ENCODE data around the gene SUMO4.

Gene SUMO4

GRCh38 chr6:149362289-149362688 is 37.8 kb upstream of the SUMO4 start:
- no peak for DNase-seq (ENCODE audit: low read depth)

GRCh38 chr6:149363154-149363553 is 36.9 kb upstream of the SUMO4 start:
- TF ChIP-seq POLR2A (IDR thresholded peaks at IDR 0.05; ENCODE audit: extremely low read depth, insufficient read length) (no peak), MYC (IDR thresholded peaks at IDR 0.05; ENCODE audit: low read depth, low read length) (no peak), MAX (IDR thresholded peaks at IDR 0.05; ENCODE audit: low read depth, low read length) (no peak), CTCF (IDR thresholded peaks at IDR 0.05; ENCODE audit: low read depth, low read length) (no peak)
- H3K4me3 ChIP-seq (ENCODE audit: low read depth, low read length), result no peak overlapping the region
- no peak for DNase-seq (ENCODE audit: low read depth)

More at GRCh38 chr6:149362289-149362688, 37.8 kb upstream of the SUMO4 start:
- H3K4me3 ChIP-seq (ENCODE audit: low read depth, low read length), result no peak overlapping the region
- TF ChIP-seq POLR2A (IDR thresholded peaks at IDR 0.05; ENCODE audit: extremely low read depth, insufficient read length) (no peak), MYC (IDR thresholded peaks at IDR 0.05; ENCODE audit: low read depth, low read length) (no peak), MAX (IDR thresholded peaks at IDR 0.05; ENCODE audit: low read depth, low read length) (no peak)

- DNase-seq (ENCODE audit: low read depth), result no peak
- no peak for TF ChIP-seq MAX (IDR thresholded peaks at IDR 0.05; ENCODE audit: low read depth, low read length)
- no peak for TF ChIP-seq POLR2A (IDR thresholded peaks at IDR 0.05; ENCODE audit: extremely low read depth, insufficient read length)
- no peak for TF ChIP-seq CTCF (IDR thresholded peaks at IDR 0.05; ENCODE audit: low read depth, low read length)
- no peak for TF ChIP-seq MYC (IDR thresholded peaks at IDR 0.05; ENCODE audit: low read depth, low read length)
- no peak overlapping the region for H3K4me3 ChIP-seq (ENCODE audit: low read depth, low read length)
Measured at GRCh38 chr6:149364557-149364956, 35.5 kb upstream of the SUMO4 start.

GRCh38 chr6:149365197-149365596 is 34.9 kb upstream of the SUMO4 start:
- H3K4me3 ChIP-seq (ENCODE audit: low read depth, low read length), result no peak overlapping the region
- no peak for DNase-seq (ENCODE audit: low read depth)
- no peak for TF ChIP-seq MAX (IDR thresholded peaks at IDR 0.05; ENCODE audit: low read depth, low read length)

- H3K4me3 ChIP-seq (ENCODE audit: low read depth, low read length), result no peak overlapping the region
- no peak for TF ChIP-seq CTCF (IDR thresholded peaks at IDR 0.05; ENCODE audit: low read depth, low read length)
- no peak for TF ChIP-seq POLR2A (IDR thresholded peaks at IDR 0.05; ENCODE audit: extremely low read depth, insufficient read length)
- TF ChIP-seq MAX (IDR thresholded peaks at IDR 0.05; ENCODE audit: low read depth, low read length), result no peak
- DNase-seq (ENCODE audit: low read depth), result no peak
Measured at GRCh38 chr6:149366267-149366921, 33.7 kb upstream of the SUMO4 start.

- DNase-seq (ENCODE audit: low read depth), result no peak
- TF ChIP-seq MAX (IDR thresholded peaks at IDR 0.05; ENCODE audit: low read depth, low read length) (no peak), POLR2A (IDR thresholded peaks at IDR 0.05; ENCODE audit: extremely low read depth, insufficient read length) (no peak), MYC (IDR thresholded peaks at IDR 0.05; ENCODE audit: low read depth, low read length) (no peak), CTCF (IDR thresholded peaks at IDR 0.05; ENCODE audit: low read depth, low read length) (no peak)
- H3K4me3 ChIP-seq (ENCODE audit: low read depth, low read length), result no peak overlapping the region
Measured at GRCh38 chr6:149368065-149368464, 32.0 kb upstream of the SUMO4 start.

Measured in NB4 (cell line).